Activated CD4-positive, alpha-beta T cell treated with anti-CD3 and anti-CD28 coated beads for 24 hours (primary cell): ENCODE measurements around the gene MBNL1.
"Not testable (repeated sequence)": the region's sequence is repeated elsewhere in the genome, so short reads cannot be mapped to it uniquely, and the experiment has no call there.

Experiments
- DNase-seq, 2 donors: peaks; one replicate each; pipeline ENCODE4 v3.0.0-alpha.2; 2020; ENCODE audit warnings: low read depth in 2 of 2

Gene MBNL1

GRCh38 chr3:152375546-152375945, 106.8 kb downstream of the MBNL1 start:
- no peak for DNase-seq

GRCh38 chr3:152376351-152377183, 107.8 kb downstream of the MBNL1 start:
- no peak for DNase-seq

- no peak for DNase-seq
Observed at GRCh38 chr3:152377184-152377570, 108.4 kb downstream of the MBNL1 start.

- DNase-seq: no peak
Observed at GRCh38 chr3:152379415-152380042, 110.8 kb downstream of the MBNL1 start.

GRCh38 chr3:152380043-152380442, 111.3 kb downstream of the MBNL1 start:
- DNase-seq: no peak

- DNase-seq: no peak
Observed at GRCh38 chr3:152381881-152382295, 113.2 kb downstream of the MBNL1 start.

- no peak for DNase-seq
Observed at GRCh38 chr3:152382312-152383135, 113.8 kb downstream of the MBNL1 start.

GRCh38 chr3:152383136-152383606, 114.4 kb downstream of the MBNL1 start:
- no peak for DNase-seq

- no peak for DNase-seq
Observed at GRCh38 chr3:152384412-152384811, 115.7 kb downstream of the MBNL1 start.

- DNase-seq: no peak
Observed at GRCh38 chr3:152385761-152386160, 117.0 kb downstream of the MBNL1 start.

GRCh38 chr3:152386208-152386607, 117.5 kb downstream of the MBNL1 start:
- DNase-seq: no peak

- no peak for DNase-seq
Observed at GRCh38 chr3:152388631-152389030, 119.9 kb downstream of the MBNL1 start.

GRCh38 chr3:152389316-152389934, 120.7 kb downstream of the MBNL1 start:
- no peak for DNase-seq

- DNase-seq: no peak
Observed at GRCh38 chr3:152390647-152391046, 121.9 kb downstream of the MBNL1 start.

- DNase-seq: no peak
Observed at GRCh38 chr3:152391671-152392070, 122.9 kb downstream of the MBNL1 start.

- no peak for DNase-seq
Observed at GRCh38 chr3:152392272-152392880, 123.6 kb downstream of the MBNL1 start.

- DNase-seq: no peak
Observed at GRCh38 chr3:152394246-152394645, 125.5 kb downstream of the MBNL1 start.

- DNase-seq: no peak
Observed at GRCh38 chr3:152395764-152396163, 127.0 kb downstream of the MBNL1 start.

- no peak for DNase-seq
Observed at GRCh38 chr3:152396867-152397266, 128.1 kb downstream of the MBNL1 start.

- DNase-seq: not testable (repeated sequence)
Observed at GRCh38 chr3:152397348-152397747, 128.6 kb downstream of the MBNL1 start.

- no peak for DNase-seq
Observed at GRCh38 chr3:152398495-152398894, 129.8 kb downstream of the MBNL1 start.
